Esophagus squamous epithelium (tissue), 4 donors: ENCODE results near the gene CPN2.
A peak's percentile ranks its signal among the peaks of the same experiment; 100 is the strongest.

Experiments used
- CTCF ChIP-seq, 6 experiments: fragments of 450-650 bp in 4 of 6; fragments of 200-600 bp in 2 of 6; sonication (generic) in 2 of 6; IDR thresholded peaks; one replicate each; pipeline ENCODE4 v1.5.1; 2016 to 2019; ENCODE audit warnings: antibody characterized with exemption in 6 of 6, mild to moderate bottlenecking in 4 of 6, moderate library complexity in 4 of 6
- POLR2A ChIP-seq, 4 donors: fragments of 450-650 bp; IDR thresholded peaks; one replicate each; pipeline ENCODE4 v1.6.1; 2017; ENCODE audit warnings: antibody characterized with exemption in 4 of 4, mild to moderate bottlenecking in 4 of 4, moderate library complexity in 3 of 4

- TF ChIP-seq CTCF (IDR thresholded peaks at IDR 0.05) (peak; percentile 82 to 96 (median 85)), POLR2A (IDR thresholded peaks at IDR 0.05) (no peak)
These were observed 7.1 kb downstream of the CPN2 start for GRCh38 chr3:194344012-194344411.
